Endothelial cell of umbilical vein (primary cell): ENCODE results near the gene APLN.

Experiments
- EZH2 ChIP-seq: IDR thresholded peaks from 2 replicates; pipeline ENCODE4 v1.6.1; 2012; ENCODE audit warnings: borderline replicate concordance, low read depth, mild to moderate bottlenecking, moderate library complexity, low read length, inconsistent platforms; ENCODE audit not compliant: severe bottlenecking
- FOS ChIP-seq: IDR thresholded peaks from 2 replicates; pipeline ENCODE4 v1.6.1; 2011; ENCODE audit warnings: mild to moderate bottlenecking, low read length, moderate library complexity, borderline replicate concordance; ENCODE audit not compliant: insufficient read depth
- GATA2 ChIP-seq: IDR thresholded peaks from 2 replicates; pipeline ENCODE4 v1.7.0; 2011; ENCODE audit warnings: low read depth, mild to moderate bottlenecking, moderate library complexity, mixed read lengths, low read length; ENCODE audit not compliant: insufficient read length, insufficient read depth
- JUN ChIP-seq: IDR thresholded peaks from 2 replicates; pipeline ENCODE4 v1.6.1; 2011; ENCODE audit warnings: borderline replicate concordance, low read depth; ENCODE audit not compliant: insufficient read length, insufficient read depth
- MAX ChIP-seq: IDR thresholded peaks from 2 replicates; pipeline ENCODE4 v1.6.1; 2011; ENCODE audit not compliant: insufficient read depth, insufficient read length
- MYC ChIP-seq: IDR thresholded peaks from one replicate; pipeline ENCODE4 v1.6.1; 2011; ENCODE audit warnings: mild to moderate bottlenecking, low read depth, low read length
- POLR2A ChIP-seq: IDR thresholded peaks from 2 replicates; pipeline ENCODE4 v1.6.1; 2012; ENCODE audit warnings: low read depth, mild to moderate bottlenecking, control low read depth, low read length
- POLR2AphosphoS5 ChIP-seq: IDR thresholded peaks from 2 replicates; pipeline ENCODE4 v1.6.1; 2012; ENCODE audit warnings: low read depth, mild to moderate bottlenecking, control low read depth, low read length, moderate library complexity; ENCODE audit not compliant: insufficient read depth
- TF ChIP-seq, protein P1 (sequence below), 2 donors: IDR thresholded peaks; 1 replicate in 1 of 2; 2 replicates in 1 of 2; pipeline ENCODE4 v1.5.1; 2011; ENCODE audit warnings: low read length in 2 of 2, mild to moderate bottlenecking in 2 of 2, moderate library complexity in 2 of 2, control low read depth in 1 of 2, inconsistent platforms in 1 of 2, low read depth in 1 of 2; ENCODE audit not compliant: insufficient read depth in 1 of 2; ENCODE audit errors: extremely low read depth in 1 of 2

- TF ChIP-seq EZH2, result no peak
- no peak for TF ChIP-seq POLR2A
- no peak for TF ChIP-seq JUN
- TF ChIP-seq, protein P1, sequence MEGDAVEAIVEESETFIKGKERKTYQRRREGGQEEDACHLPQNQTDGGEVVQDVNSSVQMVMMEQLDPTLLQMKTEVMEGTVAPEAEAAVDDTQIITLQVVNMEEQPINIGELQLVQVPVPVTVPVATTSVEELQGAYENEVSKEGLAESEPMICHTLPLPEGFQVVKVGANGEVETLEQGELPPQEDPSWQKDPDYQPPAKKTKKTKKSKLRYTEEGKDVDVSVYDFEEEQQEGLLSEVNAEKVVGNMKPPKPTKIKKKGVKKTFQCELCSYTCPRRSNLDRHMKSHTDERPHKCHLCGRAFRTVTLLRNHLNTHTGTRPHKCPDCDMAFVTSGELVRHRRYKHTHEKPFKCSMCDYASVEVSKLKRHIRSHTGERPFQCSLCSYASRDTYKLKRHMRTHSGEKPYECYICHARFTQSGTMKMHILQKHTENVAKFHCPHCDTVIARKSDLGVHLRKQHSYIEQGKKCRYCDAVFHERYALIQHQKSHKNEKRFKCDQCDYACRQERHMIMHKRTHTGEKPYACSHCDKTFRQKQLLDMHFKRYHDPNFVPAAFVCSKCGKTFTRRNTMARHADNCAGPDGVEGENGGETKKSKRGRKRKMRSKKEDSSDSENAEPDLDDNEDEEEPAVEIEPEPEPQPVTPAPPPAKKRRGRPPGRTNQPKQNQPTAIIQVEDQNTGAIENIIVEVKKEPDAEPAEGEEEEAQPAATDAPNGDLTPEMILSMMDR (IDR thresholded peaks at IDR 0.05; ENCODE audit: extremely low read depth in 1 of 2, insufficient read depth in 1 of 2, low read depth in 1 of 2, low read length in 2 of 2), result no peak
- no peak for TF ChIP-seq POLR2AphosphoS5
- TF ChIP-seq FOS, result no peak
- no peak for TF ChIP-seq MAX
- no peak for TF ChIP-seq MYC
- no peak for TF ChIP-seq GATA2
Observed at GRCh38 chrX:129641469-129641868, 13.3 kb downstream of the APLN start.
